T-cell (primary cell): ENCODE measurements around the gene PIP5K1B. TPM values are rescaled to one million over a fixed set of nuclear protein-coding genes. Genes with fewer than 3 reads are reported as not detected.
A peak's percentile ranks its signal among the peaks of the same experiment; 100 is the strongest.

ENCODE experiments used
- ATAC-seq, 4 experiments: fragments of 200-7000 bp in 3 of 4; fragments of 150-1000 bp in 1 of 4; cut with Tn5 transposase; replicated peaks in 1 of 4; 1 replicate in 3 of 4; 2 replicates in 1 of 4; pipeline ENCODE4 v1.10.0; 2021; ENCODE audit warnings: moderate library complexity in 3 of 4, mild to moderate bottlenecking in 2 of 4, moderate number of reproducible peaks in 1 of 4
- CTCF ChIA-PET, 2 donors: fragments of 300-600 bp; sonication (Branson Sonifier 250); formaldehyde crosslinking; loops; one replicate each; lab custom pipeline; 2022; ENCODE audit warnings: antibody characterized with exemption in 2 of 2; lab: Charles Lee
- POLR2A ChIA-PET, 2 donors: fragments of 300-600 bp; sonication (Branson Sonifier 250); formaldehyde crosslinking; loops; one replicate each; lab custom pipeline; 2022; ENCODE audit warnings: antibody characterized with exemption in 2 of 2; lab: Charles Lee
- DNase-seq, 35 experiments: peaks; one replicate each; pipeline versions ENCODE4 v3.0.0 to v3.0.0-alpha.2; 2013 to 2023
- H3K27ac ChIP-seq: one replicate; pipeline ENCODE4 v1.5.1; 2013; ENCODE audit warnings: low read length
- H3K27me3 ChIP-seq, 2 experiments: replicated peaks in 1 of 2; 1 replicate in 1 of 2; 2 replicates in 1 of 2; pipeline versions ENCODE4 v1.6.1 to v1.7.0; 2013; ENCODE audit warnings: low read length in 1 of 2, mixed read lengths in 1 of 2; ENCODE audit not compliant: control insufficient read depth in 2 of 2, insufficient read depth in 2 of 2; ENCODE audit errors: extremely low read depth in 1 of 2
- H3K36me3 ChIP-seq, 2 donors: 1 replicate in 1 of 2; 2 replicates in 1 of 2; pipeline versions ENCODE4 v1.6.1 to v1.7.0; 2013; ENCODE audit warnings: low read length in 1 of 2; ENCODE audit not compliant: control insufficient read depth in 2 of 2, insufficient read depth in 1 of 2; ENCODE audit errors: extremely low read depth in 1 of 2
- H3K4me1 ChIP-seq, 2 experiments: 1 replicate in 1 of 2; 2 replicates in 1 of 2; pipeline versions ENCODE4 v1.6.1 to v1.7.0; 2013; ENCODE audit warnings: low read length in 2 of 2, mixed read lengths in 1 of 2; ENCODE audit not compliant: insufficient read depth in 2 of 2, control insufficient read depth in 1 of 2; ENCODE audit errors: extremely low read depth in 1 of 2
- H3K4me3 ChIP-seq, 2 donors: 1 replicate in 1 of 2; 2 replicates in 1 of 2; pipeline versions ENCODE4 v1.5.1 to v1.7.0; 2013; ENCODE audit warnings: mild to moderate bottlenecking in 2 of 2, low read length in 1 of 2, moderate library complexity in 1 of 2; ENCODE audit not compliant: control insufficient read depth in 1 of 2; ENCODE audit errors: extremely low read depth in 1 of 2
- H3K9me3 ChIP-seq: 2 replicates; pipeline ENCODE4 v1.7.0; 2013
- H3K27ac Mint-ChIP-seq, 2 donors: one replicate each; pipeline ENCODE4 v1.8.0; 2020 to 2021; ENCODE audit warnings: mild to moderate bottlenecking in 2 of 2, mixed read lengths in 2 of 2
- H3K27me3 Mint-ChIP-seq, 2 donors: one replicate each; pipeline ENCODE4 v1.8.0; 2021 to 2022; ENCODE audit warnings: mixed read lengths in 2 of 2
- H3K36me3 Mint-ChIP-seq: one replicate; pipeline ENCODE4 v1.8.0; 2021; ENCODE audit warnings: mixed read lengths
- H3K4me1 Mint-ChIP-seq, 3 donors: one replicate each; pipeline ENCODE4 v1.8.0; 2020 to 2022; ENCODE audit warnings: mixed read lengths in 3 of 3, mild to moderate bottlenecking in 1 of 3
- H3K4me3 Mint-ChIP-seq, 3 donors: one replicate each; pipeline ENCODE4 v1.8.0; 2020 to 2022; ENCODE audit warnings: mild to moderate bottlenecking in 3 of 3, mixed read lengths in 3 of 3, moderate library complexity in 3 of 3
- H3K9me3 Mint-ChIP-seq, 3 donors: one replicate each; pipeline ENCODE4 v1.8.0; 2020 to 2022; ENCODE audit warnings: mixed read lengths in 3 of 3
- WGBS: methylation state at CpG from one replicate; pipeline ENCODE4 v1.1.5; 2013; ENCODE audit warnings: missing lambda C conversion rate; ENCODE audit not compliant: insufficient coverage; 5-methylcytosine and 5-hydroxymethylcytosine counted together
- total RNA-seq, 35 experiments: library from RNA in 6 of 35; stranded (reverse) in 6 of 35; fragments of 120-200 nt in 1 of 35; gene quantifications; one replicate each; pipeline versions ENCODE4 v1.2.1 to v1.2.4 and lab custom pipeline; 2013 to 2026

The PIP5K1B gene
- total RNA-seq, 5 donors from 2014 or later (not counting 1 experiment from before 2014, with no cell fraction given): 0.29 to 1.8 (median 0.95) TPM

- POLR2A ChIA-PET: no interaction called here
- Mint-ChIP-seq H3K27me3 (peaks cover 73% of the 10 kb centered on the region in 2 donors), H3K36me3 (no peaks in the 10 kb centered on the region), H3K4me3 (peak overlapping the region; percentile 72 to 82 (median 79)), H3K4me1 (peaks cover 7 to 26% (median 22%) of the 10 kb centered on the region in 3 donors), H3K9me3 (no peaks in the 10 kb centered on the region), H3K27ac (no peak overlapping the region)
- peak in 1 of 4 experiments; percentile 22 for ATAC-seq
- CTCF ChIA-PET: no interaction called here
- H3K9me3 ChIP-seq: no peaks in the 10 kb centered on the region
- peak in 1 of 35 experiments; percentile 12 for DNase-seq
- H3K4me3 ChIP-seq: peak overlapping the region in 1 of 2 donors; percentile 20
- no peak overlapping the region for H3K27ac ChIP-seq
- H3K4me1 ChIP-seq: peaks cover 2 to 16% of the 10 kb centered on the region in 2 experiments
- no peaks in the 10 kb centered on the region for H3K36me3 ChIP-seq
- WGBS: 2% methylated on average over 24 of the region's 62 CpGs
- H3K27me3 ChIP-seq: peaks cover 0 to 29% of the 10 kb centered on the region in 2 experiments
These were observed 707 bp downstream of the PIP5K1B start for GRCh38 chr9:68705531-68706362.

DNA sequence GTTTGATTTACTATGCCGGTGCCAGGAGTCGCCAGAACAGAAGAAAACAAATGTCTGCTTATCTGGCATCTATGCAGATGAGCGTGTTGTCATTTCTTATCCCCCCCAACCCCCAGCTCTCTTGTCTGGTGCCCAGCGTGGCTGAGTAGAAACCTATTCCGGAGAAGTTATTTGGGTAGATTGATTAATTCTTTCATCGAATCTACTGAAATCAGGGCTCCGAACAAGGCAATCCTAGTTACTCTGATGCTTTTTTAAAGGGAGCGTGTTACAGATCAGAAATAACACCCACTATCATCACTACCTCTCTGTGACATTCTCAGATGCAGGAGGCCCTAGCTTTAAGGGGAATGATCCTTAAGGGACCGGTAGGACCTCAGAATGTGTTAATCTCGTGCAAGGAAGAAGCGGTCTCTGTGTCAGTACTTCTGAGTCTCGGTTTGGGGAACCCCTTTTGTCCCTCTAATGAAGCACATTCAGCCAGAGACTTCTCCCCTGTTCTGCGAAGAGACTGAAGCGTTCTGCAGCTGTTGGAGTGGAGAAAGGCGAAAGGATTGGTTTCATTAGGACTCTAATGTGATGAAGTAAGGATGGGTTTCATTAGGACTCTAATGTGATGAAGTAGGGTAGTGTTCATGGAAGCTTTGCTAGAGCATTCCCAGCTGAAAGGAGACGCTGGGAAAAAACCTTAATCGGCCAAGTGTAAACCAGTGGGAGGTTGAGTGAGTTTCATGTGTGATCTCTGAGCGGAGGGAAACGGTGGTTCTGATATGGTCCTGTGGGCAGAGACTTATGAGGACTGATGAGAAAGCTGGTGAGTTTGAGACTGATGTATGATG, 1.5 kb downstream of the PIP5K1B start:
- DNase-seq: no peak
- no peaks in the 10 kb centered on the region for H3K36me3 Mint-ChIP-seq

GRCh38 chr9:68707801-68708488, 2.9 kb downstream of the PIP5K1B start:
- Histone ChIP-seq H3K4me3 (no peak overlapping the region), H3K4me1 (peaks cover 2 to 16% of the 10 kb centered on the region in 2 experiments), H3K9me3 (no peaks in the 10 kb centered on the region), H3K27ac (no peak overlapping the region), H3K36me3 (no peaks in the 10 kb centered on the region), H3K27me3 (peaks cover 0 to 24% of the 10 kb centered on the region in 2 experiments)
- ChIA-PET POLR2A (no interaction called here), CTCF (interaction anchor here in 1 of 2 donors (0.8 kb wide), 2 partner anchors 16 to 270 kb away, joined by 3 to 4 read pairs; no protein-coding TSS in a partner anchor)
- no peak for DNase-seq
- no peak for ATAC-seq
- H3K4me1 Mint-ChIP-seq: peaks cover 7 to 26% (median 22%) of the 10 kb centered on the region in 3 donors
- H3K27ac Mint-ChIP-seq: no peak overlapping the region
- no CpG with 5 or more reads among the region's 4 CpGs for WGBS
- no peak overlapping the region for H3K4me3 Mint-ChIP-seq
- H3K36me3 Mint-ChIP-seq: no peaks in the 10 kb centered on the region
- H3K9me3 Mint-ChIP-seq: no peaks in the 10 kb centered on the region
- peaks cover 67 to 80% of the 10 kb centered on the region in 2 donors for H3K27me3 Mint-ChIP-seq

More for the DNA sequence above, 1.5 kb downstream of the PIP5K1B start:
- POLR2A ChIA-PET: no interaction called here
- Mint-ChIP-seq H3K4me3 (peak overlapping the region; percentile 72 to 82 (median 79)), H3K27me3 (peaks cover 68 to 73% of the 10 kb centered on the region in 2 donors), H3K4me1 (peaks cover 7 to 26% (median 22%) of the 10 kb centered on the region in 3 donors), H3K27ac (no peak overlapping the region), H3K9me3 (no peaks in the 10 kb centered on the region)
- CTCF ChIA-PET: no interaction called here
- no peak for ATAC-seq
- peaks cover 2 to 16% of the 10 kb centered on the region in 2 experiments for H3K4me1 ChIP-seq
- no peaks in the 10 kb centered on the region for H3K9me3 ChIP-seq
- no peak overlapping the region for H3K4me3 ChIP-seq
- peaks cover 0 to 29% of the 10 kb centered on the region in 2 experiments for H3K27me3 ChIP-seq
- H3K36me3 ChIP-seq: no peaks in the 10 kb centered on the region
- 34% methylated on average over 9 of the region's 19 CpGs for WGBS
- no peak overlapping the region for H3K27ac ChIP-seq

DNA sequence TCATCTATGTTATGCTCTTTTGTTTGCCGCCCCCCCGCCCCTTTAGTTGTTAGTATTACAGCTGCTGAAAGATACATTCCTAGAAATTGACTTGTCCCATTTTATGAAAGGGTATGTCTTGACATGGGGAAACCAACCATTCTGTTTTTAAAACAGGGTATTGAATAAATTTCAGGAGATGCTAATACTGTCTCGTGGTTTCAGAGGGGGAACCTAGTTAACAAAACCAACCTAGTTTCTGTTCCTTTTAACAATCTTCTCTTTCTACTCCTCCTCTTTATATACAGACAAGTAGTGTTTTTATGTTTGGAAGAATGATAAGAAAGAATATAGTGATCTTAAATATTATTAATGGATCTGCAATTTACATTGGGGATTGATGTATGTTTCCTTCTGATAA, 3.5 kb downstream of the PIP5K1B start:
- no peak overlapping the region for H3K27ac ChIP-seq
- POLR2A ChIA-PET: no interaction called here
- WGBS: no CpG with 5 or more reads among the region's 3 CpGs

DNA sequence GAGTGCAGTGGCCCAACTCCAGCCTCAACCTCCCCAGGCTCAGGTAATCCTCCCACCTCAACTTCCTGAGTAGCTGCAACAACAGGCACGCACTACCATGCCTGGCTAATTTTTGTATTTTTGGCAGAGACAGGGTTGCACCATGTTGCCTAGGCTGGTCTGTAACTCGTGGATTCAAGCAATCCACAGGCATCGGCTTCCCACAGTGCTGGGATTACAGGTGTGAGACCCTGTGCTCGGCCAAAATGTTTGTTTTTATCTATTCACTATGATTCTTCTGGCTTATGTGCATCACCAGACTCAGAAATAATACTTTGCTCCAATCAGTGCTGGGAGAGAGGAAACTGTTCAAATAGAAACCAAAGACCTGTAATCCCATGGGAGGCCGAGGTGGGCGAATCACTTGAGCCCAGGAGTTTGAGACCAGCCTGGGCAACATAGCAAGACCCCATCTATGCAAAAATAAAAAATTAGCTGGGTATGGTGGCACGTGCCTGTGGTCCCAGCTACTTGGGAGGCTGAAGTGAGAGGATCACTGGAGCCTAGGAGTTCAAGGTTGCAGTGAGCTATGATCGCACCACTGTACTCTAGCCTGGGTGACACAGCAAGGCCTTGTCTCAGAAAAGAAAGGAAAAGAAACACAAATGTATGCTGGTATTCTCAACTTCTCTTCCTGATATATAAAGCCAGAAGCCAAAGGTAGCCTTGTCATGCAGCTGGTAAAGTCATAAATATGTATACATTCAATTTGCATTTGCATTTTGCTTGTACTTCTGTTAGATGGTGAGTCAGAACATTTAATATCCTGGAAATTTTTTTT, 4.5 kb downstream of the PIP5K1B start:
- WGBS: 86% methylated on average over 6 of the region's 8 CpGs
- ChIA-PET POLR2A (no interaction called here), CTCF (no interaction called here)
- Mint-ChIP-seq H3K27me3 (peaks cover 66 to 78% of the 10 kb centered on the region in 2 donors), H3K27ac (no peak overlapping the region), H3K4me1 (peaks cover 3 to 20% (median 17%) of the 10 kb centered on the region in 3 donors), H3K4me3 (no peak overlapping the region), H3K9me3 (no peaks in the 10 kb centered on the region), H3K36me3 (no peaks in the 10 kb centered on the region)
- Histone ChIP-seq H3K36me3 (no peaks in the 10 kb centered on the region), H3K9me3 (no peaks in the 10 kb centered on the region), H3K27me3 (peaks cover 0 to 22% of the 10 kb centered on the region in 2 experiments), H3K4me1 (peaks cover 0 to 14% of the 10 kb centered on the region in 2 experiments), H3K27ac (no peak overlapping the region), H3K4me3 (no peak overlapping the region)
- ATAC-seq: no peak
- DNase-seq: no peak

More for the DNA sequence above, 3.5 kb downstream of the PIP5K1B start:
- DNase-seq: no peak
- Mint-ChIP-seq H3K27me3 (peaks cover 69 to 82% of the 10 kb centered on the region in 2 donors), H3K36me3 (no peaks in the 10 kb centered on the region), H3K4me1 (peaks cover 7 to 26% (median 22%) of the 10 kb centered on the region in 3 donors), H3K9me3 (no peaks in the 10 kb centered on the region), H3K27ac (no peak overlapping the region), H3K4me3 (no peak overlapping the region)
- H3K9me3 ChIP-seq: no peaks in the 10 kb centered on the region
- H3K4me1 ChIP-seq: peaks cover 2 to 16% of the 10 kb centered on the region in 2 experiments
- H3K36me3 ChIP-seq: no peaks in the 10 kb centered on the region
- ATAC-seq: no peak
- CTCF ChIA-PET: interaction anchor here (0.6 to 0.8 kb wide), 3 partner anchors 17 to 269 kb away, joined by 3 to 4 read pairs (median 4); no protein-coding TSS in a partner anchor
- no peak overlapping the region for H3K4me3 ChIP-seq
- H3K27me3 ChIP-seq: peaks cover 0 to 24% of the 10 kb centered on the region in 2 experiments
